Body of pancreas (tissue), 4 donors: ENCODE data around the gene N4BP2L1.

Source experiments
- CTCF ChIP-seq, 7 experiments: fragments of 450-650 bp in 4 of 7; fragments of 200-600 bp in 3 of 7; sonication (generic) in 3 of 7; IDR thresholded peaks; one replicate each; pipeline ENCODE4 v1.5.1; 2016 to 2019; ENCODE audit warnings: antibody characterized with exemption in 7 of 7
- POLR2A ChIP-seq, 3 donors: fragments of 450-650 bp; IDR thresholded peaks; one replicate each; pipeline ENCODE4 v1.6.1; 2016; ENCODE audit warnings: antibody characterized with exemption in 3 of 3, mild to moderate bottlenecking in 2 of 3

GRCh38 chr13:32474999-32475792 is 47.3 kb upstream of the N4BP2L1 start:
- no peak for TF ChIP-seq POLR2A (IDR thresholded peaks at IDR 0.05)
- no peak for TF ChIP-seq CTCF (IDR thresholded peaks at IDR 0.05)
